KMS-11 (cell line): ENCODE measurements around the gene WDR27.

Source experiments
- H2AFZ ChIP-seq: fragments of 200-600 bp; sonication (generic); 2 replicates; pipeline ENCODE4 v1.6.1; 2016; ENCODE audit warnings: antibody characterized with exemption, mixed run types, low read depth
- H3K27ac ChIP-seq: fragments of 200-600 bp; sonication (generic); 2 replicates; pipeline ENCODE4 v1.6.1; 2016; ENCODE audit warnings: mild to moderate bottlenecking, mixed run types
- H3K27me3 ChIP-seq: fragments of 200-600 bp; sonication (generic); 2 replicates; pipeline ENCODE4 v1.6.1; 2017; ENCODE audit warnings: mild to moderate bottlenecking, low read depth, mixed run types, moderate library complexity; ENCODE audit not compliant: insufficient read depth
- H3K36me3 ChIP-seq: fragments of 200-600 bp; sonication (generic); 2 replicates; pipeline ENCODE4 v1.6.1; 2017; ENCODE audit warnings: mild to moderate bottlenecking, mixed run types; ENCODE audit not compliant: insufficient read depth
- H3K4me1 ChIP-seq: fragments of 200-600 bp; sonication (generic); 2 replicates; pipeline ENCODE4 v1.6.1; 2016; ENCODE audit warnings: mild to moderate bottlenecking, low read depth, mixed run types; ENCODE audit not compliant: poor library complexity, severe bottlenecking
- H3K4me2 ChIP-seq: fragments of 200-600 bp; sonication (generic); 2 replicates; pipeline ENCODE4 v1.7.0; 2016; ENCODE audit warnings: mild to moderate bottlenecking, mixed run types
- H3K4me3 ChIP-seq: fragments of 200-600 bp; sonication (generic); IDR thresholded peaks from 2 replicates; pipeline ENCODE4 v1.6.1; 2017; ENCODE audit warnings: low read depth, low read length, mixed read lengths; ENCODE audit not compliant: insufficient read depth
- H3K79me2 ChIP-seq: fragments of 200-600 bp; sonication (generic); 2 replicates; pipeline ENCODE4 v1.6.1; 2016; ENCODE audit warnings: low read depth, mixed run types; ENCODE audit not compliant: insufficient read depth
- H3K9ac ChIP-seq: fragments of 200-600 bp; sonication (generic); 2 replicates; pipeline ENCODE4 v1.6.1; 2016; ENCODE audit warnings: mild to moderate bottlenecking, mixed run types
- H4K20me1 ChIP-seq: fragments of 200-600 bp; sonication (generic); 2 replicates; pipeline ENCODE4 v1.6.1; 2016; ENCODE audit warnings: mild to moderate bottlenecking, mixed run types; ENCODE audit not compliant: insufficient read depth
- CTCF ChIP-seq: fragments of 200-600 bp; sonication (generic); conservative IDR thresholded peaks from 2 replicates; pipeline ENCODE4 v1.6.1; 2017; ENCODE audit warnings: low read depth, mild to moderate bottlenecking, antibody characterized with exemption, low read length, moderate library complexity, mixed read lengths

Gene WDR27

GRCh38 chr6:169723200-169723909 lies 21.5 kb upstream of the WDR27 start:
- no peak for TF ChIP-seq CTCF
- H3K4me1 ChIP-seq = peaks cover 30% of the 10 kb centered on the region
- H3K27me3 ChIP-seq = no peaks in the 10 kb centered on the region
- peak overlapping the region; percentile 100 for H3K4me2 ChIP-seq
- H3K79me2 ChIP-seq = peaks cover 48% of the 10 kb centered on the region
- peak overlapping the region; percentile 18; the same call in 1 of the 2 replicates for H2AFZ ChIP-seq
- H3K4me3 ChIP-seq = no peak overlapping the region
- no peaks in the 10 kb centered on the region for H3K36me3 ChIP-seq
- peak overlapping the region; percentile 72 for H3K9ac ChIP-seq
- peak overlapping the region; percentile 81 for H3K27ac ChIP-seq
- H4K20me1 ChIP-seq = peaks cover 7% of the 10 kb centered on the region; the same call in 1 of the 2 replicates

- Histone ChIP-seq H3K4me3 (no peak overlapping the region), H3K4me1 (peaks cover 30% of the 10 kb centered on the region), H3K79me2 (peaks cover 54% of the 10 kb centered on the region), H3K4me2 (peak overlapping the region; percentile 100), H4K20me1 (peaks cover 7% of the 10 kb centered on the region; the same call in 1 of the 2 replicates), H2AFZ (peak overlapping the region; percentile 18; the same call in 1 of the 2 replicates), H3K9ac (peak overlapping the region; percentile 72), H3K36me3 (no peaks in the 10 kb centered on the region), H3K27me3 (no peaks in the 10 kb centered on the region), H3K27ac (peak overlapping the region; percentile 81)
- no peak for TF ChIP-seq CTCF
Measured at GRCh38 chr6:169722362-169723199, 20.8 kb upstream of the WDR27 start.

GRCh38 chr6:169720207-169720855 lies 18.5 kb upstream of the WDR27 start:
- Histone ChIP-seq H4K20me1 (peaks cover 7% of the 10 kb centered on the region; the same call in 1 of the 2 replicates), H3K4me2 (no peak overlapping the region), H3K4me1 (peaks cover 30% of the 10 kb centered on the region), H3K4me3 (no peak overlapping the region), H3K27ac (no peak overlapping the region), H2AFZ (no peak overlapping the region), H3K79me2 (peaks cover 63% of the 10 kb centered on the region), H3K27me3 (no peaks in the 10 kb centered on the region), H3K36me3 (0 out of 2 replicates have a peak, but pooled peaks cover 2% of the 10 kb centered on the region), H3K9ac (no peak overlapping the region)
- TF ChIP-seq CTCF = no peak

GRCh38 chr6:169719117-169719516 lies 17.3 kb upstream of the WDR27 start:
- Histone ChIP-seq H2AFZ (no peak overlapping the region), H3K4me3 (no peak overlapping the region), H3K4me1 (peaks cover 30% of the 10 kb centered on the region), H3K36me3 (0 out of 2 replicates have a peak, but pooled peaks cover 2% of the 10 kb centered on the region), H3K79me2 (peaks cover 63% of the 10 kb centered on the region), H3K27ac (no peak overlapping the region), H3K4me2 (no peak overlapping the region), H4K20me1 (peaks cover 7% of the 10 kb centered on the region; the same call in 1 of the 2 replicates), H3K9ac (no peak overlapping the region), H3K27me3 (no peaks in the 10 kb centered on the region)
- no peak for TF ChIP-seq CTCF
